GM19099 (cell line): ENCODE data around the gene COL9A1.

Experiments used
- POLR2A ChIP-seq: IDR thresholded peaks from 3 replicates; pipeline ENCODE4 v1.6.1; 2011; ENCODE audit warnings: low read depth; ENCODE audit not compliant: insufficient read length; ENCODE audit errors: extremely low read depth

Gene COL9A1

GRCh38 chr6:70303034-70303525 is at the start of gene COL9A1:
Gene COL9A1 (minus strand): TSS chr6:70303084. CDS start chr6:70302924, 160 bp downstream.
- no peak for TF ChIP-seq POLR2A

GRCh38 chr6:70351461-70351860 is 48.6 kb upstream of the COL9A1 start:
- TF ChIP-seq POLR2A, result no peak

- no peak for TF ChIP-seq POLR2A
Measured at GRCh38 chr6:70345619-70346018, 42.7 kb upstream of the COL9A1 start.

GRCh38 chr6:70343313-70343712 is 40.4 kb upstream of the COL9A1 start:
- TF ChIP-seq POLR2A, result no peak

DNA sequence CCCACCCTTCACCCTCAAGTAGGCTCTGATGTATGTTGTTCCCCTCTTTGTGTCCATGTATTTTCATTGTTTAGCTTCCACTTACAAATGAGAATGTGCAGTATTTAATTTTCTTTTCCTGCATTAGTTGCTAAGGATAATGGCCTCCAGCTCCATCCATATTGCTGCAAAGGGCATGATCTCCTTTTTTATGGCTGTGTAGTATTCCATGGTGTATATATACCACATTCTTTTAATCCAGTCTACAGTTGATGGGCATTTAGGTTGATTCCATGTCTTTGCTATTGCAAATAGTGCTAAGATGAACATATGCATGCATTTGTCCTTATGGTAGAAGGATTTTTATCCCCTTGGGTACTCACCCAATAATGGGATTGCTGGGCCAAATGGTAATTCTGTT is 35.9 kb upstream of the COL9A1 start:
- no peak for TF ChIP-seq POLR2A

GRCh38 chr6:70337743-70338105 is 34.8 kb upstream of the COL9A1 start:
- no peak for TF ChIP-seq POLR2A

- TF ChIP-seq POLR2A, result no peak
Measured at GRCh38 chr6:70336996-70337742, 34.3 kb upstream of the COL9A1 start.

GRCh38 chr6:70327036-70327435 is 24.2 kb upstream of the COL9A1 start:
- no peak for TF ChIP-seq POLR2A

DNA sequence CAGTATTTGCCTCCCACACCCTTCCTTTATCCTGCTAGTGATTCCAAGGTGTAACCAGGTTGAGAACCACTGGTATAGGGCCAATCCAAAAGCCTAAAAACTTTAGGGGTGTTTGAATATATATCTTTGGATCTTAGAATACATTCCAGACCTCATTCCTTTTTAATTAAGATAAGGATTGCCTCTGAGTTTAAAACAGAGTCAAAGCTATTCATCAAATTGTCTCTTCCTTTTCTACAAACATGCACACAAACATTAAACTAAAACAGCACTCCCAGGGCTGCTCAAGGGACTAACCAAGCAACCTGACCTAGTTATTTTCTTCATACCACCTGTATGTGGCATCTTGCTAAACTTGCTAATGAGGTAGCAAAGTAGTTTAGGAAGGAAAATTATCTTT is 22.1 kb upstream of the COL9A1 start:
- no peak for TF ChIP-seq POLR2A

GRCh38 chr6:70315079-70315751 is 12.3 kb upstream of the COL9A1 start:
- no peak for TF ChIP-seq POLR2A

DNA sequence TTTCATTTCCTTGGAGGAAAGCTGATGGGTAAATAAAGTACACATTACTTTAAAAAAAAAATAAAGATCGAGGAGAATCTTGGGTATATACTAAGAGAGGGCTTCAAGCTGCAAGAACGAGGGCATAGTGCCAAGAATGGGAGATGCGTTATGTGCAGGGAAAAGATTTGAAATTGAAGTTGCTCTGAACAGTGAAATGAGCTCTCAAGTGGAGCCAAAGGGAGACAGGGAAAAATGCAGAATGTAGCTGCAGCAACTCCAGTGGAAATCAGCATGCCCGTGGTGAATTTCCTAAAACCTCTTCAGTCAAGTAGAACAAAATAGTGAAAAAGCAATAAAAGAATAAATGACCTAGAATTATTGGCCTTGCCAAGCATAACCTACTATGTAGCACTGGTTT is 11.4 kb upstream of the COL9A1 start:
- TF ChIP-seq POLR2A, result no peak

DNA sequence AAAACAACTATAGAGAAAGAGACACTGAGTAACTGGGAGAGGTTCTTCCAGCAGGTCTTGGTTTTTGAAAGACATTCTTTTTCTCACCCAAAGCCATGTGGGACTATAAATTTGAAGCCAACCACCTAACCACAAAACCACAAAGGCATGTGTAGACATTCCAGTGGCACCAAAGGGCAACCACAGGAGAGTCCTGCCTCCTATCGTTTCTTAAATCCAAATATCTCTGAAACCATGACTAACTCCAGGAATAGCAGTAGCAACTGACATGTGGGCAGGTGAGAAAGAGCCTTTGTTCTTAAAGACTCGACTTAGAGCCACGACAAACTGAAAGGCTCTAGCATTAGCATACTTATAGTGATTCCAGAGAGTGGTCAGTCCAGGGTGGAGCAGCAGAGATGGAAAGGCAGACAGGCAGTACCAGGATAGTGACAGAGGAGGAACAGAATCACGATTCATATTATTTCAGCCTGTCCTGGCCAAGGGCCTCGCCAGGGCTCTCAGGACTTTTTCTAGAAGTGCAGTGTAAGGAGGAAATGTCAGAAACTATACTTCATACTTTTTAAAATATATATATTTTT is 9.4 kb upstream of the COL9A1 start:
- TF ChIP-seq POLR2A, result no peak

DNA sequence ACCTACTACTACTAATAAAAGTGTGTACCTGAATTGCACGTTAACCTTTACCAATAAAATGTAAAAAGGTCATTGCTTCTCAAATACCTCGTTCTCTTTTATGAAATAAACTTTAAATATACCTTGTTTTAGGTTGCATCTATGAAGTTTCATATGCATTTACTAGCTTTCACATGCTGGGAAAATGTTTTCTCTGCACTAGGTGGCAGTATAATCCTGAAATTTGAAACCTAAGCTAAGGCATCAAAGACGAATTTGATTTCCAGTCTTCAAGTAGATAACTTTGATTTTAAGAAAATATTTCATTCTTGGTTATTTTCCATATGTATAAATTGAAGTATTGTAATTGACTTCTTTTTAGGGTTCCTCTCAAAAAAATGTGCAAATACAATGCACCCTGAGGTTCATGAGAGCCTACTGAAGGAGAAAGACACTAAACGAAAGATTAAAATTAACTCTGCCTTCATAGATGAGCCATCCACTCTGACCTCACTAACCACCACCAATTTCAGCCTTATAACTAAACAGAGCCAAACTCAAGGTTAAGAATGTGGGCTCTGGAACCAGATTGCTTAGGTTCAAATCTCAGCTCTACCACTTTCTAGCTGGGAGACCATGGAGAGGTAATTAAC is 7.3 kb upstream of the COL9A1 start:
- no peak for TF ChIP-seq POLR2A

- no peak for TF ChIP-seq POLR2A
Measured at GRCh38 chr6:70309243-70309642, 6.4 kb upstream of the COL9A1 start.

GRCh38 chr6:70307008-70307407 is 4.1 kb upstream of the COL9A1 start:
- no peak for TF ChIP-seq POLR2A

- TF ChIP-seq POLR2A, result no peak
Measured at GRCh38 chr6:70304616-70305015, 1.7 kb upstream of the COL9A1 start.

DNA sequence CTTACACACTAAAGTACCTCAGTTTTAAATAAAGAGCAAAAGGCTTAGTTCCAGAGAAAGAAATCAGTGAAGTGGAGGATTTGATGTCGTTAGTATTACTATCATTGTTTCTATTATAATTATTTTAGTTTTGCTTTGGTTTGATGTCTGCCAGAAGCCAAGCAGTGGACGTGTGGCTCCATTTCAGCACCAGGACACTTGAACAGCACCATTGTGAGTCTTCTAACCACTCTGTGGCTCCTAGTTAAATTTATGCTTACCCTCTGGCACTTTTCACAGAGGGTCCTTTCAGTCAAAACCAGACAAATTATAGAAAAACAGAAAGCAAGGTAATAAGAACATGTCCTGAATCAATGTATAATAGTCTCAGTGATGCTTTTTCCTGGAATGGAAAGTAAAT is 3.4 kb downstream of the COL9A1 start:
- no peak for TF ChIP-seq POLR2A
